SK-N-SH (cell line): ENCODE data around the gene GDPD4.

Source experiments
- EZH2phosphoT487 ChIP-seq: fragments of 200-600 bp; sonication (generic); IDR thresholded peaks from 2 replicates; pipeline ENCODE4 v1.6.1; 2017; ENCODE audit warnings: low read depth, mixed run types, mild to moderate bottlenecking, antibody characterized with exemption, moderate library complexity, borderline replicate concordance
- FOXJ3 ChIP-seq: sonication (generic); formaldehyde crosslinking; IDR thresholded peaks from 2 replicates; pipeline ENCODE4 v1.5.1; 2020; ENCODE audit warnings: mild to moderate bottlenecking, missing genetic modification reagents
- GABPA ChIP-seq: IDR thresholded peaks from 2 replicates; pipeline ENCODE4 v1.4.0; 2012; ENCODE audit warnings: low read depth, mild to moderate bottlenecking
- RAD21 ChIP-seq: IDR thresholded peaks from 2 replicates; pipeline ENCODE4 v1.6.1; 2012; ENCODE audit warnings: mild to moderate bottlenecking, low read length
- REST ChIP-seq: IDR thresholded peaks from 2 replicates; pipeline ENCODE4 v1.6.1; 2012; ENCODE audit warnings: mild to moderate bottlenecking, low read depth, low read length, moderate library complexity
- SIN3A ChIP-seq: IDR thresholded peaks from 2 replicates; pipeline ENCODE4 v1.6.1; 2012; ENCODE audit warnings: low read depth, mild to moderate bottlenecking, low read length, moderate library complexity, borderline replicate concordance
- SMC3 ChIP-seq: IDR thresholded peaks from 2 replicates; pipeline ENCODE4 v1.6.1; 2012; ENCODE audit warnings: low read depth, low read length, improper control_type of control experiment
- TAF1 ChIP-seq: IDR thresholded peaks from 2 replicates; pipeline ENCODE4 v1.6.1; 2012; ENCODE audit warnings: low read depth, mild to moderate bottlenecking, low read length, moderate library complexity, borderline replicate concordance
- TF ChIP-seq, protein P1 (sequence below): fragments of 200-600 bp; sonication (generic); IDR thresholded peaks from 2 replicates; pipeline ENCODE4 v1.6.1; 2017; ENCODE audit warnings: antibody characterized with exemption, mild to moderate bottlenecking, moderate library complexity
- TF ChIP-seq, protein P2 (sequence below): IDR thresholded peaks from 2 replicates; pipeline ENCODE4 v1.4.0; 2012; ENCODE audit warnings: low read depth
- TF ChIP-seq, protein P3 (sequence below): IDR thresholded peaks from 2 replicates; pipeline ENCODE4 v1.4.0; 2012; ENCODE audit warnings: low read depth, borderline replicate concordance

GRCh38 chr11:77309401-77310085 lies 8.1 kb upstream of the GDPD4 start:
- TF ChIP-seq, protein P1, sequence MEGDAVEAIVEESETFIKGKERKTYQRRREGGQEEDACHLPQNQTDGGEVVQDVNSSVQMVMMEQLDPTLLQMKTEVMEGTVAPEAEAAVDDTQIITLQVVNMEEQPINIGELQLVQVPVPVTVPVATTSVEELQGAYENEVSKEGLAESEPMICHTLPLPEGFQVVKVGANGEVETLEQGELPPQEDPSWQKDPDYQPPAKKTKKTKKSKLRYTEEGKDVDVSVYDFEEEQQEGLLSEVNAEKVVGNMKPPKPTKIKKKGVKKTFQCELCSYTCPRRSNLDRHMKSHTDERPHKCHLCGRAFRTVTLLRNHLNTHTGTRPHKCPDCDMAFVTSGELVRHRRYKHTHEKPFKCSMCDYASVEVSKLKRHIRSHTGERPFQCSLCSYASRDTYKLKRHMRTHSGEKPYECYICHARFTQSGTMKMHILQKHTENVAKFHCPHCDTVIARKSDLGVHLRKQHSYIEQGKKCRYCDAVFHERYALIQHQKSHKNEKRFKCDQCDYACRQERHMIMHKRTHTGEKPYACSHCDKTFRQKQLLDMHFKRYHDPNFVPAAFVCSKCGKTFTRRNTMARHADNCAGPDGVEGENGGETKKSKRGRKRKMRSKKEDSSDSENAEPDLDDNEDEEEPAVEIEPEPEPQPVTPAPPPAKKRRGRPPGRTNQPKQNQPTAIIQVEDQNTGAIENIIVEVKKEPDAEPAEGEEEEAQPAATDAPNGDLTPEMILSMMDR = no peak
- TF ChIP-seq, protein P2, sequence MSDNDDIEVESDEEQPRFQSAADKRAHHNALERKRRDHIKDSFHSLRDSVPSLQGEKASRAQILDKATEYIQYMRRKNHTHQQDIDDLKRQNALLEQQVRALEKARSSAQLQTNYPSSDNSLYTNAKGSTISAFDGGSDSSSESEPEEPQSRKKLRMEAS = no peak
- no peak for TF ChIP-seq SIN3A
- TF ChIP-seq REST = no peak
- TF ChIP-seq EZH2phosphoT487 = no peak
- TF ChIP-seq FOXJ3 = no peak
- TF ChIP-seq RAD21 = no peak
- no peak for TF ChIP-seq TAF1
- TF ChIP-seq SMC3 = no peak
- TF ChIP-seq, protein P3, sequence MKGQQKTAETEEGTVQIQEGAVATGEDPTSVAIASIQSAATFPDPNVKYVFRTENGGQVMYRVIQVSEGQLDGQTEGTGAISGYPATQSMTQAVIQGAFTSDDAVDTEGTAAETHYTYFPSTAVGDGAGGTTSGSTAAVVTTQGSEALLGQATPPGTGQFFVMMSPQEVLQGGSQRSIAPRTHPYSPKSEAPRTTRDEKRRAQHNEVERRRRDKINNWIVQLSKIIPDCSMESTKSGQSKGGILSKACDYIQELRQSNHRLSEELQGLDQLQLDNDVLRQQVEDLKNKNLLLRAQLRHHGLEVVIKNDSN = no peak
- TF ChIP-seq GABPA = no peak
